PC-3 (cell line): ENCODE data around the gene PTPN21. TPM values are rescaled to one million over a fixed set of nuclear protein-coding genes. Genes with fewer than 3 reads are reported as not detected.

Experiments
- ATAC-seq: fragments of 200-7000 bp; cut with Tn5 transposase; 2 replicates; pipeline ENCODE4 v1.9.1; 2020; ENCODE audit warnings: mild to moderate bottlenecking, moderate library complexity
- BruUV-seq: library from RNA; stranded (reverse); fragments of 400-500 nt; replicated peaks from 2 replicates; lab custom pipeline; 2021; lab: Mats Ljungman, UMichigan
- CTCF ChIA-PET: fragments of 300-600 bp; sonication (Branson Sonifier 250); formaldehyde crosslinking; loops from one replicate; lab custom pipeline; 2022; ENCODE audit warnings: antibody characterized with exemption; lab: Charles Lee
- POLR2A ChIA-PET: fragments of 300-600 bp; sonication (Branson Sonifier 250); formaldehyde crosslinking; loops from one replicate; lab custom pipeline; 2022; ENCODE audit warnings: antibody characterized with exemption; ENCODE audit not compliant: unreplicated experiment; lab: Charles Lee
- DNase-seq: peaks from one replicate; pipeline ENCODE4 v3.0.0-alpha.2; 2015
- H2AFZ ChIP-seq: fragments of 300-600 bp; sonication (generic); 2 replicates; pipeline ENCODE4 v1.6.0; 2016; ENCODE audit warnings: antibody characterized with exemption, low read length
- H3F3A ChIP-seq: fragments of 300-600 bp; sonication (generic); one replicate; pipeline ENCODE4 v1.6.0; 2017; ENCODE audit warnings: antibody characterized with exemption, low read length, control low read depth, mild to moderate bottlenecking; ENCODE audit not compliant: unreplicated experiment
- H3K27ac ChIP-seq: fragments of 300-600 bp; sonication (generic); 2 replicates; pipeline ENCODE4 v1.5.1; 2016; ENCODE audit warnings: mild to moderate bottlenecking, low read length
- H3K27me3 ChIP-seq: fragments of 300-600 bp; sonication (generic); 2 replicates; pipeline ENCODE4 v1.6.1; 2016; ENCODE audit warnings: low read length, mixed read lengths
- H3K36me3 ChIP-seq: fragments of 300-600 bp; sonication (generic); 2 replicates; pipeline ENCODE4 v1.6.1; 2016; ENCODE audit warnings: low read depth, mixed run types, low read length, mixed read lengths
- H3K4me1 ChIP-seq: fragments of 300-600 bp; sonication (generic); 2 replicates; pipeline ENCODE4 v1.5.1; 2016; ENCODE audit warnings: low read length; ENCODE audit not compliant: insufficient read depth
- H3K4me2 ChIP-seq: fragments of 300-600 bp; sonication (generic); 2 replicates; pipeline ENCODE4 v1.6.0; 2016; ENCODE audit warnings: low read length
- H3K4me3 ChIP-seq: fragments of 300-600 bp; sonication (generic); 2 replicates; pipeline ENCODE4 v1.5.1; 2016; ENCODE audit warnings: mild to moderate bottlenecking, low read length, mixed read lengths
- H3K79me2 ChIP-seq: fragments of 300-600 bp; sonication (generic); 2 replicates; pipeline ENCODE4 v1.6.1; 2017; ENCODE audit warnings: low read length, mixed read lengths
- H3K9ac ChIP-seq: fragments of 300-600 bp; sonication (generic); 2 replicates; pipeline ENCODE4 v1.6.0; 2016; ENCODE audit warnings: mild to moderate bottlenecking, low read length
- H3K9me2 ChIP-seq: fragments of 300-600 bp; sonication (generic); replicated peaks from 2 replicates; pipeline ENCODE4 v1.6.1; 2016; ENCODE audit warnings: mixed run types, low read length, mixed read lengths
- H3K9me3 ChIP-seq: fragments of 300-600 bp; sonication (generic); 2 replicates; pipeline ENCODE4 v1.6.1; 2016; ENCODE audit warnings: low read length, mixed read lengths
- H4K20me1 ChIP-seq: fragments of 300-600 bp; sonication (generic); 2 replicates; pipeline ENCODE4 v1.6.1; 2016; ENCODE audit warnings: low read length, mixed read lengths
- CTCF ChIP-seq: fragments of 300-600 bp; sonication (generic); conservative IDR thresholded peaks from 2 replicates; pipeline ENCODE4 v1.5.1; 2017; ENCODE audit warnings: antibody characterized with exemption, low read depth, mild to moderate bottlenecking, low read length
- EZH2 ChIP-seq: fragments of 300-600 bp; sonication (generic); IDR thresholded peaks from one replicate; pipeline ENCODE4 v1.6.1; 2017; ENCODE audit warnings: antibody characterized with exemption, mild to moderate bottlenecking, low read length; ENCODE audit not compliant: unreplicated experiment
- EZH2phosphoT487 ChIP-seq: fragments of 300-600 bp; sonication (generic); IDR thresholded peaks from 2 replicates; pipeline ENCODE4 v1.6.1; 2018; ENCODE audit warnings: mild to moderate bottlenecking, antibody characterized with exemption, low read length, borderline replicate concordance
- intact Hi-C: fragments of 100-400 bp; cut with micrococcal nuclease; formaldehyde crosslinking; loops from 2 replicates; pipeline ENCODE4 v1.9.0; 2023
- total RNA-seq: library from RNA; depleted of rRNA; stranded (reverse); fragments of >200 nt; gene quantifications from 2 replicates; pipeline ENCODE4 v1.2.3, GENCODE V29; 2014

Gene PTPN21
- total RNA-seq, 1 experiment from 2014 or later, result 6.3 TPM

GRCh38 chr14:88500611-88501010 lies 54.2 kb downstream of the PTPN21 start:
- no peak for DNase-seq
- Histone ChIP-seq H3K9me3 (no peaks in the 10 kb centered on the region), H3F3A (no peaks in the 10 kb centered on the region), H3K4me1 (no peaks in the 10 kb centered on the region), H3K9ac (no peak overlapping the region), H3K79me2 (no peaks in the 10 kb centered on the region), H3K4me3 (no peak overlapping the region), H3K27ac (no peak overlapping the region), H3K36me3 (peaks cover 6% of the 10 kb centered on the region; the same call in 1 of the 2 replicates), H4K20me1 (no peaks in the 10 kb centered on the region), H2AFZ (no peak overlapping the region), H3K4me2 (no peak overlapping the region), H3K27me3 (no peaks in the 10 kb centered on the region), H3K9me2 (no peaks in the 10 kb centered on the region)
- no peak for TF ChIP-seq EZH2phosphoT487
- TF ChIP-seq CTCF, result no peak
- no peak for TF ChIP-seq EZH2
- BruUV-seq, result no TSS peak
- POLR2A ChIA-PET, result interaction anchor here (0.5 kb wide), 1 partner anchor 205 kb away, joined by 4 read pairs; no protein-coding TSS in a partner anchor
- CTCF ChIA-PET, result no interaction called here
- intact Hi-C loops, result no loop called here
- no peak for ATAC-seq

GRCh38 chr14:88499225-88499624 lies 55.6 kb downstream of the PTPN21 start:
- intact Hi-C loops, result no loop called here
- no peak overlapping the region for H3K9ac ChIP-seq
- no peaks in the 10 kb centered on the region for H3K9me3 ChIP-seq
- no peak overlapping the region for H2AFZ ChIP-seq
- CTCF ChIA-PET, result no interaction called here
- H3K79me2 ChIP-seq, result no peaks in the 10 kb centered on the region
- H3K27me3 ChIP-seq, result no peaks in the 10 kb centered on the region
- no peak for ATAC-seq
- TF ChIP-seq EZH2phosphoT487 (no peak), EZH2 (no peak), CTCF (no peak)
- no TSS peak for BruUV-seq
- POLR2A ChIA-PET, result no interaction called here
- no peaks in the 10 kb centered on the region for H4K20me1 ChIP-seq
- no peak overlapping the region for H3K27ac ChIP-seq
- no peak for DNase-seq
- H3K9me2 ChIP-seq, result no peaks in the 10 kb centered on the region
- H3K4me1 ChIP-seq, result no peaks in the 10 kb centered on the region
- peaks cover 4% of the 10 kb centered on the region; the same call in 1 of the 2 replicates for H3K36me3 ChIP-seq
- H3K4me2 ChIP-seq, result no peak overlapping the region
- no peak overlapping the region for H3K4me3 ChIP-seq
- no peaks in the 10 kb centered on the region for H3F3A ChIP-seq

GRCh38 chr14:88496414-88496813 lies 58.4 kb downstream of the PTPN21 start:
- intact Hi-C loops, result loop anchor here (1.0 kb wide), 1 partner anchor 26 kb away; no protein-coding TSS in a partner anchor
- Histone ChIP-seq H3K9ac (no peak overlapping the region), H3K36me3 (no peaks in the 10 kb centered on the region), H3K27me3 (no peaks in the 10 kb centered on the region), H3K4me2 (no peak overlapping the region), H3K4me1 (no peaks in the 10 kb centered on the region), H3K27ac (no peak overlapping the region), H3F3A (no peaks in the 10 kb centered on the region), H2AFZ (no peak overlapping the region), H3K9me2 (no peaks in the 10 kb centered on the region), H3K4me3 (no peak overlapping the region), H3K9me3 (no peaks in the 10 kb centered on the region), H4K20me1 (no peaks in the 10 kb centered on the region), H3K79me2 (no peaks in the 10 kb centered on the region)
- DNase-seq, result no peak
- ChIA-PET CTCF (no interaction called here), POLR2A (no interaction called here)
- ATAC-seq, result peak; percentile 11; the same call in 1 of the 2 replicates
- TSS peak; percentile 22 for BruUV-seq
- TF ChIP-seq EZH2, result no peak
- no peak for TF ChIP-seq CTCF
